Mesendoderm (in vitro differentiated cells): ENCODE data around the gene TMUB2.

Experiments used
- DNase-seq: peaks from one replicate; pipeline ENCODE4 v3.0.0; 2013
- H2AK5ac ChIP-seq: 2 replicates; pipeline ENCODE4 v1.6.1; 2013; ENCODE audit warnings: low read length, inconsistent platforms
- H2BK120ac ChIP-seq: 2 replicates; pipeline ENCODE4 v1.6.1; 2013; ENCODE audit warnings: low read depth, mild to moderate bottlenecking, low read length, moderate library complexity, mixed read lengths
- H2BK15ac ChIP-seq: replicated peaks from 2 replicates; pipeline ENCODE4 v1.6.1; 2013; ENCODE audit warnings: low read depth, mild to moderate bottlenecking, moderate library complexity
- H2BK5ac ChIP-seq: 2 replicates; pipeline ENCODE4 v1.6.1; 2013; ENCODE audit warnings: low read length, inconsistent platforms
- H3K18ac ChIP-seq: 2 replicates; pipeline ENCODE4 v1.6.1; 2013; ENCODE audit warnings: mild to moderate bottlenecking, low read length, mixed read lengths
- H3K23ac ChIP-seq: one replicate; pipeline ENCODE4 v1.6.1; 2013; ENCODE audit warnings: low read length
- H3K27ac ChIP-seq: 2 replicates; pipeline ENCODE4 v1.5.1; 2013; ENCODE audit warnings: low read depth, mild to moderate bottlenecking, inconsistent platforms, low read length, moderate library complexity
- H3K27me3 ChIP-seq: 2 replicates; pipeline ENCODE4 v1.6.1; 2013; ENCODE audit warnings: low read length, control low read depth, mild to moderate bottlenecking, inconsistent platforms; ENCODE audit not compliant: insufficient read depth, poor library complexity
- H3K36me3 ChIP-seq: 2 replicates; pipeline ENCODE4 v1.6.1; 2013; ENCODE audit warnings: low read length, inconsistent platforms; ENCODE audit not compliant: control insufficient read depth, insufficient read depth
- H3K4ac ChIP-seq: one replicate; pipeline ENCODE4 v1.6.1; 2013; ENCODE audit warnings: low read depth, mild to moderate bottlenecking, low read length, moderate library complexity
- H3K4me1 ChIP-seq: 2 replicates; pipeline ENCODE4 v1.6.1; 2013; ENCODE audit warnings: low read depth, low read length, inconsistent platforms; ENCODE audit not compliant: control insufficient read depth
- H3K4me2 ChIP-seq: 2 replicates; pipeline ENCODE4 v1.6.1; 2013; ENCODE audit warnings: low read length
- H3K4me3 ChIP-seq: 2 replicates; pipeline ENCODE4 v1.5.1; 2013; ENCODE audit warnings: mild to moderate bottlenecking, low read length
- H3K56ac ChIP-seq: one replicate; pipeline ENCODE4 v1.6.1; 2013; ENCODE audit warnings: low read length
- H3K79me1 ChIP-seq: 2 replicates; pipeline ENCODE4 v1.6.1; 2013; ENCODE audit warnings: low read length, inconsistent platforms
- H3K79me2 ChIP-seq: 2 replicates; pipeline ENCODE4 v1.6.1; 2013; ENCODE audit warnings: mild to moderate bottlenecking, low read length; ENCODE audit not compliant: control insufficient read depth, insufficient read depth
- H3K9ac ChIP-seq: 2 replicates; pipeline ENCODE4 v1.6.1; 2013; ENCODE audit warnings: low read length, inconsistent platforms
- H4K5ac ChIP-seq: one replicate; pipeline ENCODE4 v1.6.1; 2013; ENCODE audit warnings: low read length
- H4K8ac ChIP-seq: one replicate; pipeline ENCODE4 v1.6.1; 2013; ENCODE audit warnings: low read depth, mild to moderate bottlenecking, control low read depth, low read length, moderate library complexity
- WGBS: extraction: QIAGEN DNeasy Blood & Tissue Kit; methylation state at CpG from one replicate; pipeline ENCODE4 v1.1.7; 2013; ENCODE audit warnings: low lambda C conversion rate, missing lambda C conversion rate; ENCODE audit not compliant: insufficient coverage; ENCODE audit errors: extremely low coverage; 5-methylcytosine and 5-hydroxymethylcytosine counted together

TMUB2 gene

DNA sequence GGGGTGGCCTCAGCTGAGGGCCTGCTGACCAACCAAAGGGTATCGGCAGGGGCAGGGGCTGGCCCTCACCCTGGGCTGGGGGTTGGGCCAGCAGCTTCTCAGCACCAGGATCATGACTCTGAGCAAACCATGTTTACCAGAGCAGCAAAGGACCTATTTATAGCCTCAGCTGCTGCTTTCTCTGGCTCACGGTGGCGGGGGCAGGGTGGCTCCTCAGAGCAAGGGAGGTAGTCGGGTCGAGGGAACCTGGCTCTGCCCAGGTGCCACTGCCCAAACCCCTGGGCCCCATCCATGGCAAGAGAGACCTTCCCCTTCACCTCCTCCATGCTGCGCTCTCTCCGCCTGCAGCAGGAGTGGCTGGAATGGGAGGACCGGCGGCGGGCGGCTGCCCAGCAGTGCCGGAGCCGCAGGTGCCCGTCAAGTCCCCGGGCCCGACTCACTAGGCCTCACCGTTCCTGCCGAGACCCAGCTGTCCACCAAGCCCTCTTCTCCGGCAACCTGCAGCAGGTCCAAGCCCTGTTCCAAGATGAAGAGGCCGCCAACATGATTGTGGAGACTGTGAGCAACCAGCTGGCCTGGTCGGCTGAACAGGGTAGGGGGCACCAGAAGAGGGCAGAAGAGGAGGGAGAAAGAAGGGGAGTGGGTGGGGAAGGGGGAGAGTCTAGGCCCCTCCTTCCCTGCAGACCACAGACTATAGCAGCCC, 16.1 kb upstream of the TMUB2 start, which contains the start of gene ASB16:
ASB16 (plus strand) TSS at position 206 of the 703 bp plus-strand sequence; CDS start at position 292, 86 bp downstream.
- H4K8ac ChIP-seq, result no peak within 1 kb of the TSS
- H3K23ac ChIP-seq, result no peak within 1 kb of the TSS
- H3K4me2 ChIP-seq, result no peak within 1 kb of the TSS
- no CpG with 5 or more reads among the region's 21 CpGs for WGBS
- H2BK15ac ChIP-seq, result no peak within 1 kb of the TSS
- peak; percentile 31 for DNase-seq
- H3K79me2 ChIP-seq, result no peaks in the 10 kb centered on the region
- no peak within 1 kb of the TSS for H3K4ac ChIP-seq
- no peak within 1 kb of the TSS for H2BK120ac ChIP-seq
- no peak within 1 kb of the TSS for H2AK5ac ChIP-seq
- no peaks in the 10 kb centered on the region for H3K79me1 ChIP-seq
- H3K18ac ChIP-seq, result no peak within 1 kb of the TSS
- no peak within 1 kb of the TSS for H2BK5ac ChIP-seq
- no peak within 1 kb of the TSS for H3K4me3 ChIP-seq
- H3K9ac ChIP-seq, result peak within 1 kb of the TSS; percentile 44
- H3K36me3 ChIP-seq, result no peaks in the 10 kb centered on the region
- no peaks in the 10 kb centered on the region for H3K27me3 ChIP-seq
- H3K27ac ChIP-seq, result no peak within 1 kb of the TSS
- H3K4me1 ChIP-seq, result no peaks in the 10 kb centered on the region
- peak within 1 kb of the TSS; percentile 42 for H3K56ac ChIP-seq
- H4K5ac ChIP-seq, result no peak within 1 kb of the TSS

GRCh38 chr17:44171931-44172455, 14.8 kb upstream of the TMUB2 start:
- Histone ChIP-seq H3K27me3 (no peaks in the 10 kb centered on the region), H2BK120ac (no peak overlapping the region), H3K56ac (peak overlapping the region; percentile 34), H3K9ac (no peak overlapping the region), H2AK5ac (no peak overlapping the region), H3K79me1 (no peaks in the 10 kb centered on the region), H3K27ac (no peak overlapping the region), H3K4me2 (no peak overlapping the region), H3K4me3 (no peak overlapping the region), H3K4ac (no peak overlapping the region), H2BK15ac (no peak overlapping the region), H3K36me3 (no peaks in the 10 kb centered on the region), H2BK5ac (no peak overlapping the region), H3K23ac (peak overlapping the region; percentile 45), H3K4me1 (no peaks in the 10 kb centered on the region), H4K5ac (no peak overlapping the region), H3K79me2 (no peaks in the 10 kb centered on the region), H4K8ac (no peak overlapping the region), H3K18ac (no peak overlapping the region)
- no CpG with 5 or more reads among the region's 17 CpGs for WGBS
- DNase-seq, result no peak

DNA sequence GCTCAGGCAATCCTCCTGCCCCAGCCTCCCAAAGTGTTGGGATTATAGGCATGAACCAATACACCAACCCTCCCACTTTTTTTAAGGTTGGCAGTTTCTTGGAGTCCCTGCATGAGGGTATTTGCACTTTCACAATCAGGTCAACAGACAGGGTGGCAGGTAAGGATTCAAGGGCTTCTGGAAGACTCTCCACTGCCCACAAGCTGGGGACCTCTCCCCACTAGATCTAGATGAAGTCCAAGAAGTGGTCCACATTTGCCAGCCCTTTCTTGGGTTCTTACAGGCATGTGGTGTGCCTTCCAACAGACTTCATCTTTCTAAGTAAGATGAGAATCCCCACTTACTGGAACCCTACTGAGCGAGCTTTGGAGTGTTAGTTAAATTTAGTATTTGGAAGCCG, 12.3 kb upstream of the TMUB2 start:
- Histone ChIP-seq H2BK15ac (no peak overlapping the region), H4K5ac (no peak overlapping the region), H3K36me3 (no peaks in the 10 kb centered on the region), H2AK5ac (no peak overlapping the region), H3K4me2 (no peak overlapping the region), H2BK120ac (no peak overlapping the region), H3K4me3 (no peak overlapping the region), H3K23ac (no peak overlapping the region), H2BK5ac (no peak overlapping the region), H3K9ac (no peak overlapping the region), H3K79me2 (no peaks in the 10 kb centered on the region), H3K4ac (no peak overlapping the region), H3K79me1 (no peaks in the 10 kb centered on the region), H4K8ac (no peak overlapping the region), H3K18ac (no peak overlapping the region), H3K27ac (no peak overlapping the region), H3K4me1 (no peaks in the 10 kb centered on the region), H3K56ac (no peak overlapping the region), H3K27me3 (no peaks in the 10 kb centered on the region)
- no CpG with 5 or more reads among the region's 2 CpGs for WGBS
- DNase-seq, result no peak

GRCh38 chr17:44176257-44176656, 10.5 kb upstream of the TMUB2 start:
- Histone ChIP-seq H2BK15ac (no peak overlapping the region), H3K4me3 (no peak overlapping the region), H4K5ac (no peak overlapping the region), H3K4ac (no peak overlapping the region), H2AK5ac (no peak overlapping the region), H2BK5ac (no peak overlapping the region), H3K27me3 (no peaks in the 10 kb centered on the region), H3K4me2 (no peak overlapping the region), H3K79me2 (no peaks in the 10 kb centered on the region), H3K9ac (no peak overlapping the region), H3K79me1 (no peaks in the 10 kb centered on the region), H3K23ac (no peak overlapping the region), H3K4me1 (no peaks in the 10 kb centered on the region), H3K36me3 (no peaks in the 10 kb centered on the region), H3K56ac (no peak overlapping the region), H3K27ac (no peak overlapping the region), H3K18ac (no peak overlapping the region), H2BK120ac (no peak overlapping the region), H4K8ac (no peak overlapping the region)
- no peak for DNase-seq
- WGBS, result no CpG with 5 or more reads among the region's 1 CpG

- Histone ChIP-seq H3K27me3 (no peaks in the 10 kb centered on the region), H3K4ac (no peak overlapping the region), H3K79me2 (no peaks in the 10 kb centered on the region), H3K4me3 (no peak overlapping the region), H3K4me2 (no peak overlapping the region), H3K27ac (no peak overlapping the region), H4K8ac (no peak overlapping the region), H3K18ac (no peak overlapping the region), H2BK15ac (no peak overlapping the region), H3K56ac (no peak overlapping the region), H3K4me1 (no peaks in the 10 kb centered on the region), H2BK120ac (no peak overlapping the region), H3K79me1 (peaks cover 2% of the 10 kb centered on the region), H3K9ac (no peak overlapping the region), H2AK5ac (no peak overlapping the region), H2BK5ac (no peak overlapping the region), H3K23ac (no peak overlapping the region), H4K5ac (no peak overlapping the region), H3K36me3 (no peaks in the 10 kb centered on the region)
- no peak for DNase-seq
- no CpG with 5 or more reads among the region's 54 CpGs for WGBS
Observed at GRCh38 chr17:44176671-44177501, 9.9 kb upstream of the TMUB2 start.
